GM06990 (cell line): ENCODE data around the gene TLX2.

Experiments used
- DNase-seq: peaks from one replicate; pipeline ENCODE4 v3.0.0-alpha.2; 2011; ENCODE audit not compliant: insufficient read length; ENCODE audit errors: extremely low read depth
- H3K27me3 ChIP-seq: replicated peaks from 2 replicates; pipeline ENCODE4 v1.6.0; 2011; ENCODE audit warnings: low read length; ENCODE audit not compliant: control insufficient read depth, insufficient read depth
- H3K36me3 ChIP-seq: 2 replicates; pipeline ENCODE4 v1.5.1; 2011; ENCODE audit warnings: low read length; ENCODE audit not compliant: control insufficient read depth, insufficient read depth
- H3K4me3 ChIP-seq: replicated peaks from 2 replicates; pipeline ENCODE4 v1.5.1; 2011; ENCODE audit warnings: low read depth, mild to moderate bottlenecking, control low read depth, low read length
- CTCF ChIP-seq: IDR thresholded peaks from 2 replicates; pipeline ENCODE4 v1.5.1; 2011; ENCODE audit warnings: low read length, control low read depth, mild to moderate bottlenecking, inconsistent platforms; ENCODE audit not compliant: insufficient read depth, poor library complexity, severe bottlenecking

Gene TLX2

GRCh38 chr2:74495440-74495839 is 18.8 kb upstream of the TLX2 start:
- no peak for TF ChIP-seq CTCF
- Histone ChIP-seq H3K4me3 (no peak overlapping the region), H3K27me3 (peaks cover 2% of the 10 kb centered on the region), H3K36me3 (peaks cover 18% of the 10 kb centered on the region)
- DNase-seq, result no peak

GRCh38 chr2:74496997-74497776 is 17.1 kb upstream of the TLX2 start:
- Histone ChIP-seq H3K36me3 (peaks cover 8% of the 10 kb centered on the region), H3K27me3 (peaks cover 2% of the 10 kb centered on the region), H3K4me3 (no peak overlapping the region)
- no peak for DNase-seq
- no peak for TF ChIP-seq CTCF

- Histone ChIP-seq H3K4me3 (peak overlapping the region; percentile 46), H3K36me3 (peaks cover 3% of the 10 kb centered on the region; the same call in 1 of the 2 replicates), H3K27me3 (peaks cover 2% of the 10 kb centered on the region)
- TF ChIP-seq CTCF, result no peak
- DNase-seq, result no peak
Measured at GRCh38 chr2:74497777-74498499, 16.3 kb upstream of the TLX2 start.

- no peak for TF ChIP-seq CTCF
- Histone ChIP-seq H3K4me3 (peak overlapping the region; percentile 46), H3K36me3 (no peaks in the 10 kb centered on the region), H3K27me3 (peaks cover 2% of the 10 kb centered on the region)
- no peak for DNase-seq
Measured at GRCh38 chr2:74498500-74499266, 15.6 kb upstream of the TLX2 start.

- Histone ChIP-seq H3K4me3 (peak within 1 kb of the TSS; percentile 46), H3K27me3 (peaks cover 2% of the 10 kb centered on the region), H3K36me3 (no peaks in the 10 kb centered on the region)
- DNase-seq, result no peak
- no peak for TF ChIP-seq CTCF
Measured at GRCh38 chr2:74499267-74499939, 14.8 kb upstream of the TLX2 start, which contains the start of gene LBX2. Gene LBX2, minus strand, starts transcription at chr2:74499603. Its CDS starts 66 bp downstream, at chr2:74499537.
